Lower leg skin (tissue), 4 donors: ENCODE results near the gene HSPA1A. TPM values are rescaled to one million over a fixed set of nuclear protein-coding genes. Genes with fewer than 3 reads are reported as not detected.
"Not testable (repeated sequence)": the region's sequence is repeated elsewhere in the genome, so short reads cannot be mapped to it uniquely, and the experiment has no call there.

Experiments
- DNase-seq, 2 donors: peaks; one replicate each; pipeline ENCODE4 v3.0.0-alpha.2; 2019; ENCODE audit warnings: low spot score in 2 of 2
- H3K4me3 ChIP-seq: fragments of 200-600 bp; sonication (generic); 2 replicates; pipeline ENCODE4 v1.5.1; 2017; ENCODE audit warnings: mild to moderate bottlenecking, low read depth; ENCODE audit not compliant: poor library complexity, severe bottlenecking
- CTCF ChIP-seq, 3 donors: fragments of 450-650 bp; IDR thresholded peaks; one replicate each; pipeline ENCODE4 v1.5.1; 2016; ENCODE audit warnings: antibody characterized with exemption in 3 of 3, mild to moderate bottlenecking in 3 of 3, moderate library complexity in 2 of 3
- POLR2A ChIP-seq, 2 donors: fragments of 450-650 bp; IDR thresholded peaks; one replicate each; pipeline ENCODE4 v1.6.1; 2016 to 2017; ENCODE audit warnings: antibody characterized with exemption in 2 of 2, mild to moderate bottlenecking in 1 of 2, moderate library complexity in 1 of 2
- WGBS, 2 donors: methylation state at CpG; one replicate each; pipeline ENCODE4 v1.1.5; 2018; 5-methylcytosine and 5-hydroxymethylcytosine counted together
- intact Hi-C: fragments of 100-400 bp; cut with DNase I; formaldehyde crosslinking; loops from one replicate; pipeline ENCODE4 v1.15.0; 2023; ENCODE audit warnings: low total_unique reads
- total RNA-seq, 4 donors: library from RNA; depleted of rRNA; stranded (reverse); fragments of >200 nt; gene quantifications; one replicate each; pipeline ENCODE4 v1.1.0, GENCODE V29; 2016

The HSPA1A gene
- total RNA-seq, 4 donors from 2014 or later, result 237 to 342 (median 321) TPM

GRCh38 chr6:31836474-31837368 is 21.4 kb downstream of the HSPA1A start:
- DNase-seq, result no peak

DNA sequence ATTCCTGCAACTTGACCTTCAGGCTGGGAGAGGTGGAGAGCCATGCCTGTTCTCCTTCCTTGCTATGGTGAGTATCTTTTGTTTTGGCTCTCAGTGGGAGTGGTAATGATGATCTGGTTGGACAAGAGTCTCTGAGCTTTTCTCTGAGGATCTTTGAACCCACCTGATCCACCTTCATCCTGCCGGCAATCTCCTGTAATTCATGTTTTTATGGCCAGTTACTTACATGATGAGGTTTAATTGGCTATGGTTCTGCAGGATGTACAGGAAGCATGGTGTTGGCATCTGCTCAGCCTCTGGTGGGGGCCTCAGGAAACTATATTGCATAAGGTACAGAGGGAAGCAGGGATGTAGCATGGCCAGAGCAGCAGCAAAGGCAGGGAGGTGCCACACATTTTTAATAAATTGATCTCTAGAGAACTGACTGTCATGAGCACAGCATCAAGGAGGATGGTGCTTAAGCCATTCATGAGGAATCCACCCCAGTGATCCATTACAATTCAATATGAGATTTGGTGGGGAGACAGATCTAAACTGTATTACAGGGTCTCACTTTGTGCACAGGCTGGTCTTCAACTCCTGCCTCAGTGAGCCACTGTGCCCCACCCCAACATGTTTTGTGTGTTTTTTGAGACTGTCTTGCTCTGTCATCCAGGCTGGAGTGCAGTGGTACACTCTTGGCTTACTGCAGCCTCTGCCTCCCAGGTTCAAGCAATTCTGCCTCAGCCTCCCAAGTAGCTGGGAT is 22.2 kb downstream of the HSPA1A start:
- intact Hi-C loops, result no loop called here
- peak overlapping the region; percentile 18 for H3K4me3 ChIP-seq
- DNase-seq, result no peak
- WGBS, 2 donors, result 23% methylated on average over 1 of the region's 1 CpG
- TF ChIP-seq POLR2A (IDR thresholded peaks at IDR 0.05) (no peak), CTCF (IDR thresholded peaks at IDR 0.05) (no peak)

More at GRCh38 chr6:31836474-31837368, 21.4 kb downstream of the HSPA1A start:
- intact Hi-C loops, result no loop called here
- no peak for TF ChIP-seq CTCF (IDR thresholded peaks at IDR 0.05)
- no peak for TF ChIP-seq POLR2A (IDR thresholded peaks at IDR 0.05)
- WGBS, 2 donors, result 25 to 27% methylated on average over 12 of the region's 12 CpGs
- H3K4me3 ChIP-seq, result peak overlapping the region; percentile 25

- intact Hi-C loops, DNase-seq, H3K4me3 ChIP-seq: not testable (repeated sequence)
- WGBS, 2 donors, result 92 to 93% methylated on average over 9 of the region's 9 CpGs
Measured at GRCh38 chr6:31838114-31838553, 22.8 kb downstream of the HSPA1A start.

DNA sequence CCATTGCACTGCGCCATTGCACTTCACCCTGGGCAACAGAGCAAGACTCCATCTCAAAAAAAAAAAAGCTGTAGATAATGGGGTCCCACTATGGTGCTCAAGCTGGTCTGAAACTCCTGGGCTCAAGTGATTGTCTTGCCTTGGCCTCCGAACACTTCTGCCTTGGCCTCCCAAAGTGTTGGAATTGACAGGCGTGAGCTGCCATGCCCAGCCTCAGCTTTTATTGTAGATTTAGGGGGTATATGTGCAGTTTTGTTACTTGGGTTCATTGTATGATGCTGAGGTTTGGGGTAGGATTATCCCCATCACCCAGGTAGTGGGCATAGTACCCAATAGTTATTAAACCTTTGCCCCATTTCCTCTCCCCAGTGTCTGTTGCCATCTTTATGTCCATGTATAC is 23.6 kb downstream of the HSPA1A start:
- TF ChIP-seq POLR2A (IDR thresholded peaks at IDR 0.05), result no peak
- no peak for TF ChIP-seq CTCF (IDR thresholded peaks at IDR 0.05)
- H3K4me3 ChIP-seq, result no peak overlapping the region
- WGBS, 2 donors, result 96 to 97% methylated on average over 3 of the region's 3 CpGs
- no peak for DNase-seq
- intact Hi-C loops, result no loop called here

GRCh38 chr6:31839779-31840126 is 24.4 kb downstream of the HSPA1A start:
- DNase-seq, intact Hi-C loops, H3K4me3 ChIP-seq: not testable (repeated sequence)
- 86 to 90% methylated on average over 8 of the region's 8 CpGs for WGBS, 2 donors

GRCh38 chr6:31842053-31842452 is 26.7 kb downstream of the HSPA1A start:
- no peak for TF ChIP-seq CTCF (IDR thresholded peaks at IDR 0.05)
- TF ChIP-seq POLR2A (IDR thresholded peaks at IDR 0.05), result no peak
- intact Hi-C loops, result no loop called here
- 75 to 80% methylated on average over 9 of the region's 9 CpGs for WGBS, 2 donors
- H3K4me3 ChIP-seq, result no peak overlapping the region
- no peak for DNase-seq
